Esophagus squamous epithelium (tissue), 5 donors: ENCODE results near the gene CCSAP. TPM values are rescaled to one million over a fixed set of nuclear protein-coding genes. Genes with fewer than 3 reads are reported as not detected.

Experiments
- DNase-seq: peaks from one replicate; lab custom pipeline; 2025; lab: John Stamatoyannopoulos, UW
- H3K27ac ChIP-seq, 4 donors: fragments of 200-600 bp; sonication (generic); one replicate each; pipeline ENCODE4 v1.5.1; 2016 to 2019; ENCODE audit warnings: mild to moderate bottlenecking in 1 of 4
- H3K27me3 ChIP-seq, 4 donors: fragments of 200-600 bp; sonication (generic); 1 replicate in 3 of 4; 2 replicates in 1 of 4; pipeline versions ENCODE4 v1.5.1 to v1.6.0; 2017 to 2021; ENCODE audit warnings: antibody characterized with exemption in 1 of 4
- H3K36me3 ChIP-seq, 3 donors: fragments of 200-600 bp; sonication (generic); one replicate each; pipeline ENCODE4 v1.5.1; 2016 to 2019
- H3K4me1 ChIP-seq, 3 donors: fragments of 200-600 bp; sonication (generic); one replicate each; pipeline ENCODE4 v1.5.1; 2017 to 2019
- H3K4me3 ChIP-seq, 4 donors: fragments of 200-600 bp; sonication (generic); 1 replicate in 3 of 4; 2 replicates in 1 of 4; pipeline ENCODE4 v1.5.1; 2016 to 2019; ENCODE audit warnings: mild to moderate bottlenecking in 2 of 4, moderate library complexity in 1 of 4
- H3K9me3 ChIP-seq, 3 donors: fragments of 200-600 bp; sonication (generic); one replicate each; pipeline ENCODE4 v1.5.1; 2016 to 2019
- POLR2A ChIP-seq, 4 donors: fragments of 450-650 bp; IDR thresholded peaks; one replicate each; pipeline ENCODE4 v1.6.1; 2017; ENCODE audit warnings: antibody characterized with exemption in 4 of 4, mild to moderate bottlenecking in 4 of 4, moderate library complexity in 3 of 4
- WGBS, 2 donors: methylation state at CpG; one replicate each; pipeline ENCODE4 v1.1.5; 2018; 5-methylcytosine and 5-hydroxymethylcytosine counted together
- intact Hi-C: fragments of 100-400 bp; cut with DNase I; formaldehyde crosslinking; loops from one replicate; pipeline ENCODE4 v1.15.0; 2022
- total RNA-seq, 4 donors: library from RNA; depleted of rRNA; stranded (reverse); fragments of >200 nt; gene quantifications; one replicate each; pipeline ENCODE4 v1.1.0, GENCODE V29; 2016
- TF ChIP-seq, protein P1 (sequence below), 6 experiments: fragments of 450-650 bp in 4 of 6; fragments of 200-600 bp in 2 of 6; sonication (generic) in 2 of 6; IDR thresholded peaks; one replicate each; pipeline ENCODE4 v1.5.1; 2016 to 2019; ENCODE audit warnings: antibody characterized with exemption in 6 of 6, mild to moderate bottlenecking in 4 of 6, moderate library complexity in 4 of 6
- donor health status: DM: yes; HTN: yes; CAD: no.

Gene CCSAP
- total RNA-seq, 4 donors from 2014 or later = 1.6 to 5.3 (median 4.5) TPM

DNA sequence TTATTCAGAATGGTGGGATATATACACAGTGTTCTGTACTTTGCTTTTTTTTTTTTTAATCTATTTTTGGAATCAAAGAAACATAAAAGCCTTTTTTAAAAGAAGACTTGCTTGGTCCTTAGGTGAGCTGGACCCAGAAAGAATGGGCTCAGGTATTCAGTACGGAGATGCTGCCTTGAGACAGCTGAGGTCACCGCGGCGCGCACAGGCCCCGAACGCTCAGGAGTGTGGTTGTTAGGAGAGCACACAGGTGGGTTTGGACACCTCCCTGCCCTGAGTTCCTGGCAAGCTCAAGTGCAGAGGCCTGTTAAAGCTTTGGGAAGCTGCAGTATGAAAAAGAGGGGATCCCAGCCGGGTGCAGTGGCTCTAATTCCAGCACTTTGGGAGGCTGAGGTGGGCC lies 40.1 kb downstream of the CCSAP start:
- H3K36me3 ChIP-seq = peaks cover 0 to 92% (median 17%) of the 10 kb centered on the region in 3 donors
- no peak for DNase-seq
- intact Hi-C loops = no loop called here
- TF ChIP-seq POLR2A (IDR thresholded peaks at IDR 0.05) = no peak
- TF ChIP-seq, protein P1, sequence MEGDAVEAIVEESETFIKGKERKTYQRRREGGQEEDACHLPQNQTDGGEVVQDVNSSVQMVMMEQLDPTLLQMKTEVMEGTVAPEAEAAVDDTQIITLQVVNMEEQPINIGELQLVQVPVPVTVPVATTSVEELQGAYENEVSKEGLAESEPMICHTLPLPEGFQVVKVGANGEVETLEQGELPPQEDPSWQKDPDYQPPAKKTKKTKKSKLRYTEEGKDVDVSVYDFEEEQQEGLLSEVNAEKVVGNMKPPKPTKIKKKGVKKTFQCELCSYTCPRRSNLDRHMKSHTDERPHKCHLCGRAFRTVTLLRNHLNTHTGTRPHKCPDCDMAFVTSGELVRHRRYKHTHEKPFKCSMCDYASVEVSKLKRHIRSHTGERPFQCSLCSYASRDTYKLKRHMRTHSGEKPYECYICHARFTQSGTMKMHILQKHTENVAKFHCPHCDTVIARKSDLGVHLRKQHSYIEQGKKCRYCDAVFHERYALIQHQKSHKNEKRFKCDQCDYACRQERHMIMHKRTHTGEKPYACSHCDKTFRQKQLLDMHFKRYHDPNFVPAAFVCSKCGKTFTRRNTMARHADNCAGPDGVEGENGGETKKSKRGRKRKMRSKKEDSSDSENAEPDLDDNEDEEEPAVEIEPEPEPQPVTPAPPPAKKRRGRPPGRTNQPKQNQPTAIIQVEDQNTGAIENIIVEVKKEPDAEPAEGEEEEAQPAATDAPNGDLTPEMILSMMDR (IDR thresholded peaks at IDR 0.05) = no peak
- H3K4me1 ChIP-seq = no peaks in the 10 kb centered on the region
- no peak overlapping the region for H3K4me3 ChIP-seq
- H3K27ac ChIP-seq = no peak overlapping the region
- 96 to 100% methylated on average over 6 to 8 of the region's 8 CpGs for WGBS, 2 donors
- H3K27me3 ChIP-seq = no peaks in the 10 kb centered on the region
- no peaks in the 10 kb centered on the region for H3K9me3 ChIP-seq

DNA sequence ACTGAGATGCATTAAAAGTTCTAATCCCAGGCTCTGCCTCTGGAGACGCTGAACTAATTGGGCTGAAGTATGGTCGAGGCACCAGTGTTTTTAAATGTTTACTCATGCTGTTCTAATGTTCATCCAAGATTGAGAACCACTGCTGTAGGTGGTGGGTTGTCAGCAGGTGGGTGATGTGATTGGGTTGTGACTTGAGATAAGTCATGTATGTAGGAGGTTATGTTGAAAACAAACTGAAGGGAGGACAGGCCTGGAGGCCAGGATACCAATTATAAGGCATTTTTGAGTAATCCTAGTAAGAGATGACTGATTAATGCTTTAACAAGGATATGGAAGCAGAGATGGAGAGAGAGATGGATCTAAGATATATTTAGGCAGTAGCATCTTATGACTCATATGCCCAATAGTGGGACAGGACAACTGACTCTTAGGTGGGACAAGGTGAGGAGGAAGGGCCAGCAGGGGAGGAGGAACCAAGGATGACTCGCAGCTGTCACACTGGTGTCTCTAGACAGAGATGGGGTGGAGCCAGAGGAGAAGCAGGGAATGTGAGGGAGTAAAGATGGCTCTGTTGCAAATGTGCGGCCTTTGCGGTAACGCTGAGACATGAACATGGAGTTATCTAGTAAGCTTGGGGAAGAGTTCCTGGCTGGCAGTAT lies 42.6 kb downstream of the CCSAP start:
- H3K4me1 ChIP-seq = peaks cover 0 to 9% (median 6%) of the 10 kb centered on the region in 3 donors

DNA sequence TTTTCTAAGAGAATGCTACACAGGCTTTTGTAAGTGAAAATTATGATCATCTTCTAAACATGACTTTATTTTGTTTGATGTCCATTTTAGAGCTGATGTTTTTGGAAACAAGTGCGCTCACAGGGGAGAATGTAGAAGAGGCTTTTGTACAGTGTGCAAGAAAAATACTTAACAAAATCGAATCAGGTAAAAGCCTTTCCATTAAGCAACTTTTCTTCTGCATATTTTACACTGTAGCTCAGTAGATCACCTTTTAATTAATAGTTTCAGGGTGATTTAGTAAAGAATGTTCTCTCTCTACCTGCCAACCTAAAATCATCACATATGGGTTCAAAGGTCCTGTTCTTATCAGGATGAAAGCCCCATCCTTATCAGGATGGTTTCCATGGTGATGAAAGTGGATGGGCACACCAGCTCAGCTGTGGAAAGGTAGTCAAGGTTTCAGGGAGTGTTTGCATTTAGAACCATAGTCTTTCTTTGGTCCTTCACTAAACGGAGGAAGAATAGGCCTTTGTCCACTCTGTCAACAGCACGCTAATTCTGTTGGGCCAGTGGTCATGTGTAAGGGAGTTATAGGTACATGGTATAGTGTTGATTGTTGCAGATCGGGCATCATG lies 43.9 kb downstream of the CCSAP start:
- intact Hi-C loops = no loop called here
- H3K4me3 ChIP-seq = no peak overlapping the region
- TF ChIP-seq, protein P1 (IDR thresholded peaks at IDR 0.05) = no peak
- TF ChIP-seq POLR2A (IDR thresholded peaks at IDR 0.05) = no peak
- peaks cover 0 to 9% (median 6%) of the 10 kb centered on the region in 3 donors for H3K4me1 ChIP-seq
- H3K9me3 ChIP-seq = no peaks in the 10 kb centered on the region
- H3K36me3 ChIP-seq = peaks cover 0 to 89% (median 17%) of the 10 kb centered on the region in 3 donors
- H3K27me3 ChIP-seq = no peaks in the 10 kb centered on the region
- no peak overlapping the region for H3K27ac ChIP-seq
- 86 to 93% methylated on average over 5 of the region's 5 CpGs for WGBS, 2 donors
- no peak for DNase-seq

More for the DNA sequence above, 42.6 kb downstream of the CCSAP start:
- Histone ChIP-seq H3K27ac (no peak overlapping the region), H3K4me3 (no peak overlapping the region), H3K27me3 (no peaks in the 10 kb centered on the region), H3K9me3 (no peaks in the 10 kb centered on the region), H3K36me3 (peaks cover 0 to 91% (median 17%) of the 10 kb centered on the region in 3 donors)
- TF ChIP-seq, protein P1 (IDR thresholded peaks at IDR 0.05) = no peak
- TF ChIP-seq POLR2A (IDR thresholded peaks at IDR 0.05) = no peak
- WGBS, 2 donors = 85 to 87% methylated on average over 5 to 6 of the region's 6 CpGs
- DNase-seq = no peak
- intact Hi-C loops = no loop called here

DNA sequence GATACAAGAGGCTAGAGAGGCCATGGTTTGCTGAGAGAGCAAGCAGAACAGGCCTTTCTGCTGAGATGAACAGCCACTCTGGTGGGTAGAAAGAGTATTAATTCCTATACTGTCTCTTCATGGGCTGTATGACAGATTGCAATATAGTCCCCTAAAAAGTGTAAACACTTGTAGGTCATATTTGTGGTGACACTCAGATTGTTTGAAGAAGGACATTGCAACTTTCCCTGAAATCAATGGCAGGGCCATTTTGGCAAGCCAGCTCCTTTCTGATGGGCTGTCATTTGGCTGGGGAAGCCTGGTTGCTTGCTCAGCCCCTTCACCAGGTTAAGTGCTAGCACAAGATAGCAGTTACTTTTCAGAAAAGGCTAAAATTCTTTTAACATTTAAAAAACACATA lies 44.4 kb downstream of the CCSAP start:
- Histone ChIP-seq H3K9me3 (no peaks in the 10 kb centered on the region), H3K27ac (no peak overlapping the region), H3K27me3 (no peaks in the 10 kb centered on the region), H3K36me3 (peaks cover 0 to 83% (median 17%) of the 10 kb centered on the region in 3 donors), H3K4me3 (no peak overlapping the region), H3K4me1 (peaks cover 0 to 9% (median 6%) of the 10 kb centered on the region in 3 donors)
- intact Hi-C loops = no loop called here
- DNase-seq = no peak
- no peak for TF ChIP-seq POLR2A (IDR thresholded peaks at IDR 0.05)
- TF ChIP-seq, protein P1 (IDR thresholded peaks at IDR 0.05) = no peak

DNA sequence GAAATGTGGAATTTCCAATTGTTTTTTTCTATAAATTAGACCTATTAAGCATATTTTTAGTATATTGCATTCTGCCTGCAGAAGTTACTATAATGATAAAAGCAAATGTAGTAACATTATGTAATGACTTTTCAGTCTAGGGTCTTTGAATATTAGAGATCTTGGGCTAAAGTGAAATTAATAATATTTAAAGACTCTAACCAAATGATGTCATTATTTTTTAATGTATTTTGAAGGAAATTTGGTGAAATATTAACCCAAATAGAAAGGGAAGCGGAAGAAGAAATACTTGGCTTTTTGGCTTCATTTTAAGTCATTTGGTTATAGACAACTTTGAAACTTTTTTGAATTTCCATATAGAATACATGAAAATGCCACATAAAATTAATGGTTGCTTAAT lies 45.1 kb downstream of the CCSAP start:
- intact Hi-C loops = no loop called here
- Histone ChIP-seq H3K36me3 (peaks cover 0 to 77% (median 17%) of the 10 kb centered on the region in 3 donors), H3K9me3 (no peaks in the 10 kb centered on the region), H3K4me1 (peaks cover 0 to 9% (median 6%) of the 10 kb centered on the region in 3 donors), H3K27ac (no peak overlapping the region), H3K4me3 (no peak overlapping the region), H3K27me3 (no peaks in the 10 kb centered on the region)
- TF ChIP-seq, protein P1 (IDR thresholded peaks at IDR 0.05) = no peak
- TF ChIP-seq POLR2A (IDR thresholded peaks at IDR 0.05) = no peak
- 94 to 97% methylated on average over 1 of the region's 1 CpG for WGBS, 2 donors
- no peak for DNase-seq
